ENCODE measurements around the gene CCBE1.

Gene CCBE1

DNA sequence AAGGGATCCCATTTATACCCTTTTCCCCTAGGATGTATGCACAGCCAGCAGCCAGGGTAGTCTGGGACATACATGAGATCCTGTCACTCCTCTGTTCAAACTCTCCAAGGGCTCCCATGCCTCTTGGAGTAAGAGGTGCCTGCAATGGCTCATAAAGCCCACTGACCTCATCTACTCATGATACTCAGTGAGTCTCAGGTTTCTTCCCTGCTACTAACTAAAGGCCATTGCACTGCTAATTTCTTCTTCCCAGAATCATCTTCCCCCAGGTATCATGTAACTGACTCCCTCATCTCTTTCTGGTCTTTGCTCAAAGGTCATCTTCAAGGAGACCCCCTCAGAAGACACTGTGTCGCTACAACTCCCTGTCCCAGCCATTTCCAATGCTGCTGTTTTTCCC is 68.2 kb downstream of the CCBE1 start:
- Histone ChIP-seq H3K4me3 (ENCODE audit: low read length in 2 of 2) (no peak overlapping the region), H3K36me3 (ENCODE audit: control insufficient read depth in 2 of 2, insufficient read depth in 2 of 2, low read length in 2 of 2) (no peaks in the 10 kb centered on the region), H3K4me1 (ENCODE audit: control insufficient read depth in 2 of 2, insufficient read depth in 2 of 2, low read length in 2 of 2) (no peaks in the 10 kb centered on the region), H3K9me3 (ENCODE audit: control insufficient read depth in 2 of 2, low read length in 2 of 2) (no peaks in the 10 kb centered on the region), H3K27me3 (ENCODE audit: control insufficient read depth in 2 of 2, insufficient read depth in 2 of 2, low read length in 2 of 2) (no peaks in the 10 kb centered on the region), H3K9ac (ENCODE audit: low read depth in 1 of 2, low read length in 2 of 2) (no peak overlapping the region), H3K27ac (ENCODE audit: low read depth in 2 of 2, low read length in 2 of 2) (no peak overlapping the region)

DNA sequence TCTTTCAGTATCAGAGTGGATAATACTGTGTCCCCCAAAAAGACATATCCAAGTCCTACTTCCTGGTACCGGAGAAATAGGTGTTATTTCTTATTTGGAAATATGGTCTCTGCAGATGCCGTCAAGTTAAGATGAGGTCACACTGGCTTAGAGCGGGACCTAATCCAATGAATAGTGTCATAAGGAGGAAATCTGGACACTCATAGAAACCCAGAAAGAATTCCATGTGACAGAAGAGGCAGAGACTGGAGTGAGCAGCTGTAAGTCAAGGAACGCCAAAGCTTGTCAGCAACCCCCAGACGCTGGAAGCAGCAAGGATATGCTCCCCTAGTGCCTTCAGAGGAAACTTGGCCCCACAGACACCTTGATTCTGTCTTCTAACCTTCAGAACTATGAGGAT is 69.8 kb downstream of the CCBE1 start:
- no peak overlapping the region for H3K9ac ChIP-seq (ENCODE audit: low read depth in 1 of 2, low read length in 2 of 2)
- H3K4me1 ChIP-seq (ENCODE audit: control insufficient read depth in 2 of 2, insufficient read depth in 2 of 2, low read length in 2 of 2), result no peaks in the 10 kb centered on the region
- no peaks in the 10 kb centered on the region for H3K36me3 ChIP-seq (ENCODE audit: control insufficient read depth in 2 of 2, insufficient read depth in 2 of 2, low read length in 2 of 2)
- no peaks in the 10 kb centered on the region for H3K9me3 ChIP-seq (ENCODE audit: control insufficient read depth in 2 of 2, low read length in 2 of 2)
- H3K4me3 ChIP-seq (ENCODE audit: low read length in 2 of 2), result no peak overlapping the region
- no peak overlapping the region for H3K27ac ChIP-seq (ENCODE audit: low read depth in 2 of 2, low read length in 2 of 2)
- no peaks in the 10 kb centered on the region for H3K27me3 ChIP-seq (ENCODE audit: control insufficient read depth in 2 of 2, insufficient read depth in 2 of 2, low read length in 2 of 2)

DNA sequence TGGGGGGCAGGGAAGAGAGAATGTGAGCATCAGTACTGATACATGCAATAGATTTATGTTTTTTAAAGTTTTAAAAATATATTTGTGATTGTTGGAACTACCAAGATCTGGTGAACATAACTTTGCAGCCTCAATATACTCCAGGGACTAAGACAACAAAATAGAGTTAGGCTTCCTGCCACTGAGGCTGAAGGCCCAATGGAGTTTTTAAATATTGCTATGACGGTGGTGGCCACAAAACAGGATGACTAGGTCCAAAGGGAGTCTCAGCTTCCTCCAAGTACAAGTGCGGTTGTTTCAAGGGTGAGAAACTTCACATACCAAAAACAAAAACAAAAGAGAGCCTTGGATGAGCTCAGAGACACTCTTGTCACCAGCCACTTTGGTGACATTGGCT is 72.9 kb downstream of the CCBE1 start:
- no peaks in the 10 kb centered on the region for H3K9me3 ChIP-seq (ENCODE audit: control insufficient read depth in 2 of 2, low read length in 2 of 2)
- H3K27me3 ChIP-seq (ENCODE audit: control insufficient read depth in 2 of 2, insufficient read depth in 2 of 2, low read length in 2 of 2), result no peaks in the 10 kb centered on the region
- H3K4me3 ChIP-seq (ENCODE audit: low read length in 2 of 2), result no peak overlapping the region
- H3K9ac ChIP-seq (ENCODE audit: low read depth in 1 of 2, low read length in 2 of 2), result no peak overlapping the region
- H3K4me1 ChIP-seq (ENCODE audit: control insufficient read depth in 2 of 2, insufficient read depth in 2 of 2, low read length in 2 of 2), result no peaks in the 10 kb centered on the region
- no peaks in the 10 kb centered on the region for H3K36me3 ChIP-seq (ENCODE audit: control insufficient read depth in 2 of 2, insufficient read depth in 2 of 2, low read length in 2 of 2)
- H3K27ac ChIP-seq (ENCODE audit: low read depth in 2 of 2, low read length in 2 of 2), result no peak overlapping the region

DNA sequence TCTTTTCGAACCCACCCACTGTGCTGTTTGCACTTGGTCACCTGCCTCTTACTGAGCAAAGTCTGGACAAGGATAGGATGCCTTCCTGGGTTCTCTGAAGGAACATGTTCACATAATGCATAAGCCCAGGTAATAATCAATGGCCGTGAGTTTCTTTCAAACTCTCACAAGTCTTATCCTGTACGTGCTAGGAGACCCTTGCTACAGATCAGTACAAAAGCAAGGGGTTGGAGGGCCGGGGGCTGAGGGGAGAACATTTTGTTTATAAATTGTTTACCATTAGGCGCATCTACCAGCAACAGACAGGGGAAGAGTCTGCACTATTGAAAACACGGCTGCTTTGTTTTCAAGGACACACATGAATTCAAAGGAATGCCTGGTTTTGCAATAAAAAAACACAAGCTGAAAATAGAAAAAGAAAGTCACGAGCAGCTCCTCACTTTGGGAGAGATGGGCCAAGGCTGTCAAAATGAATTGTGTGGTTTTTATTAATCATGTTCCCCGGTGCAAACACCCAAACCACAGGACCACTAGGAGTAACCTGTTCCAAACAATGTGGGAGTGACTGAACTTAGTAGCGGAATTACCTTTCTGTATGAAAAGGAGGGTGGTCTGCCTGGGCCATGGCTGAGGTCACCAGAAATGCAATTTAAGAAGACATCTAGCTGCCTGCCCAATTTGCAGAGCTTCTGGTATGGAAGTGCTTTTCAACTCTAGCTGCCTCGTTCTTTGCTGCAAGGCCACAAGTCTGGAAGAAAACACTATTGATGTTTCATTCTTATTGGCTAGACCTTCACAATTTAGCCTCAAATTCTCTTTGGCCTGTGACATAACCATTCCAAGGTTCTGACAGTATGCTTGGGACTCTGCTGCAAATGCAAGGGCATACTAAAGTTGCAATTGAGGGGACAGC is 73.5 kb downstream of the CCBE1 start:
- H3K9me3 ChIP-seq (ENCODE audit: control insufficient read depth in 2 of 2, low read length in 2 of 2), result no peaks in the 10 kb centered on the region
- no peaks in the 10 kb centered on the region for H3K4me1 ChIP-seq (ENCODE audit: control insufficient read depth in 2 of 2, insufficient read depth in 2 of 2, low read length in 2 of 2)
- H3K27ac ChIP-seq (ENCODE audit: low read depth in 2 of 2, low read length in 2 of 2), result no peak overlapping the region
- H3K36me3 ChIP-seq (ENCODE audit: control insufficient read depth in 2 of 2, insufficient read depth in 2 of 2, low read length in 2 of 2), result no peaks in the 10 kb centered on the region
- H3K9ac ChIP-seq (ENCODE audit: low read depth in 1 of 2, low read length in 2 of 2), result no peak overlapping the region
- no peaks in the 10 kb centered on the region for H3K27me3 ChIP-seq (ENCODE audit: control insufficient read depth in 2 of 2, insufficient read depth in 2 of 2, low read length in 2 of 2)
- no peak overlapping the region for H3K4me3 ChIP-seq (ENCODE audit: low read length in 2 of 2)

DNA sequence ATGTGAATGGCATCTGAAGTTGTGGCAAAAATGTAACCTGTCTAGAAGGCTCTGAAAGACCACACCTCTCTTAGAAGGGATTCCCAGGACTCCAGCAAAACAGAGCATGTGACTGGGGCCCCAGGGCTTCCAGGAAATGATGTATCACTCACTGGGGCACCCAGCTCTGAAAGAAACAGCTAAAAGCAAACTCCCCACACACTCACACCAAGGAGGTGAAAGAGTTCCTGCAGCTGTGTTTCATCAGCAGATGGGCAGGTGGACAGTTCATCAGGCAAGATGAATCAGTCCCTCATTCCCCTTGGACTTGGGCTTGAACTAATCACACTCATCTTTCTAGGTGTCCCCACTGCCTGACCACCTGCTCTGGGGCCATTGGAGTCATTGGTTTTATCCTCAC is 76.2 kb downstream of the CCBE1 start:
- no peaks in the 10 kb centered on the region for H3K27me3 ChIP-seq (ENCODE audit: control insufficient read depth in 2 of 2, insufficient read depth in 2 of 2, low read length in 2 of 2)
- H3K9ac ChIP-seq (ENCODE audit: low read depth in 1 of 2, low read length in 2 of 2), result no peak overlapping the region
- H3K9me3 ChIP-seq (ENCODE audit: control insufficient read depth in 2 of 2, low read length in 2 of 2), result no peaks in the 10 kb centered on the region
- H3K27ac ChIP-seq (ENCODE audit: low read depth in 2 of 2, low read length in 2 of 2), result no peak overlapping the region
- H3K36me3 ChIP-seq (ENCODE audit: control insufficient read depth in 2 of 2, insufficient read depth in 2 of 2, low read length in 2 of 2), result no peaks in the 10 kb centered on the region
- H3K4me1 ChIP-seq (ENCODE audit: control insufficient read depth in 2 of 2, insufficient read depth in 2 of 2, low read length in 2 of 2), result no peaks in the 10 kb centered on the region
- H3K4me3 ChIP-seq (ENCODE audit: low read length in 2 of 2), result no peak overlapping the region

DNA sequence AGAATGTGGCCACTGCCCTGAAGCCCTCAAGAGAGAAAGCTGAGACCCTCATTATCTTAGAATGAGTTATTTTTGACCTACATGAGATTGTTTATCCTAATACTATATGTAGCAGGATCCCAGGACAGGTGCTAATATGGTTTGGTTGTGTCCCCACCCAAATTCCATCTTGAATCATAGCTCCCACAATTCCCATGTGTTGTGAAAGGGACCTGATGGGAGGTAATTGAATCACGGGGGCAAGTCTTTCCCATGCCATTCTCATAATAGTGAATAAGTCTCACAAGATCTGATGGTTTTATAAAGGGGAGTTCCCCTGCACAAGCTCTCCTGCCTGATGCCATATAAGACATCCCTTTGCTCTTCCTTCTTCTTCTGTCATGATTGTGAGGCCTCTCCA is 76.8 kb downstream of the CCBE1 start:
- Histone ChIP-seq H3K27ac (ENCODE audit: low read depth in 2 of 2, low read length in 2 of 2) (no peak overlapping the region), H3K4me3 (ENCODE audit: low read length in 2 of 2) (no peak overlapping the region), H3K4me1 (ENCODE audit: control insufficient read depth in 2 of 2, insufficient read depth in 2 of 2, low read length in 2 of 2) (no peaks in the 10 kb centered on the region), H3K9me3 (ENCODE audit: control insufficient read depth in 2 of 2, low read length in 2 of 2) (no peaks in the 10 kb centered on the region), H3K36me3 (ENCODE audit: control insufficient read depth in 2 of 2, insufficient read depth in 2 of 2, low read length in 2 of 2) (no peaks in the 10 kb centered on the region), H3K9ac (ENCODE audit: low read depth in 1 of 2, low read length in 2 of 2) (no peak overlapping the region), H3K27me3 (ENCODE audit: control insufficient read depth in 2 of 2, insufficient read depth in 2 of 2, low read length in 2 of 2) (no peaks in the 10 kb centered on the region)

DNA sequence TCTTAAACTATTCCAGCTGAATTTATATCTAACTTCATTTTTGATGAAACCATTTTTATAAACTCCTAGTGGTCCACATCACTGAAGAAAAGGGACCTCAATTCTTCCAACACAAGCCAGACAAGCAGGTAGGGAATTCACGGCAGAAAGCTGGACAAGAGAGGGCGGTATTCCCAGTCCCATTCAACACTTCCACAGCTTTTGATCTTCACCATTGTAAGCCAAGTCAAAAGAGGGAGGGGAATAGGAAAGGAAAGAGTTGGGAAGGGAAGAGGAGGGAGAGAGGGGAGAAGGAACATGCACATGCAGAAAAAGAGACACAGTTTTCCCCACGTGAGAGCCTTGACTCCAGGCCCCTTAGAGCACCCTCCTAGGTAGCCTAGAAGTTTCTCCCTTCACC is 77.4 kb downstream of the CCBE1 start:
- H3K36me3 ChIP-seq (ENCODE audit: control insufficient read depth in 2 of 2, insufficient read depth in 2 of 2, low read length in 2 of 2), result no peaks in the 10 kb centered on the region
- no peaks in the 10 kb centered on the region for H3K9me3 ChIP-seq (ENCODE audit: control insufficient read depth in 2 of 2, low read length in 2 of 2)
- H3K27ac ChIP-seq (ENCODE audit: low read depth in 2 of 2, low read length in 2 of 2), result no peak overlapping the region
- H3K4me1 ChIP-seq (ENCODE audit: control insufficient read depth in 2 of 2, insufficient read depth in 2 of 2, low read length in 2 of 2), result no peaks in the 10 kb centered on the region
- H3K4me3 ChIP-seq (ENCODE audit: low read length in 2 of 2), result no peak overlapping the region
- H3K27me3 ChIP-seq (ENCODE audit: control insufficient read depth in 2 of 2, insufficient read depth in 2 of 2, low read length in 2 of 2), result no peaks in the 10 kb centered on the region
- no peak overlapping the region for H3K9ac ChIP-seq (ENCODE audit: low read depth in 1 of 2, low read length in 2 of 2)

DNA sequence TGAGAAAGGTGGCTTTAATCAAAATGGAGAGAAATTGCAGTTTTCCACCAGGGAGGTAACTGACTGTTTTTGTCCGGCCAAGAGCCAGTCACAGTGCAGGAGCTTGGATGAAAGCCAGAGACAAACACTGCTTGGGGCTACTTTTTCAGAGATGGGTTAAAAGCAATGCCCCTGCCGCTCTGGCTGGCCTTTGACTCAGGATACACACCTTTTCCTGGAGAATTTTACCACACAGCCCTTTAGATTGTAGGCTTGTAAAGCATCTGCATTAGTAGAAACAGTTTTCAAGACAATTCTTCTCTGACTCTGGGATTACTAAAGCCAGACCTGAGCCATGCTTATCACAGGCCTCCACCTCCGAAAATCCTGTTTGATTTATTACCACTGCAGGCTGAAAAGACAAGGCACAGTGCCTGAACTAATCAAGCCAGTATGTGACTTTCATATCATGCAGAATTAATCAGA is 79.7 kb downstream of the CCBE1 start:
- no peak overlapping the region for H3K27ac ChIP-seq (ENCODE audit: low read depth in 2 of 2, low read length in 2 of 2)
- H3K4me3 ChIP-seq (ENCODE audit: low read length in 2 of 2), result no peak overlapping the region
- no peaks in the 10 kb centered on the region for H3K36me3 ChIP-seq (ENCODE audit: control insufficient read depth in 2 of 2, insufficient read depth in 2 of 2, low read length in 2 of 2)
- no peaks in the 10 kb centered on the region for H3K4me1 ChIP-seq (ENCODE audit: control insufficient read depth in 2 of 2, insufficient read depth in 2 of 2, low read length in 2 of 2)
- no peak overlapping the region for H3K9ac ChIP-seq (ENCODE audit: low read depth in 1 of 2, low read length in 2 of 2)
- H3K9me3 ChIP-seq (ENCODE audit: control insufficient read depth in 2 of 2, low read length in 2 of 2), result no peaks in the 10 kb centered on the region
- no peaks in the 10 kb centered on the region for H3K27me3 ChIP-seq (ENCODE audit: control insufficient read depth in 2 of 2, insufficient read depth in 2 of 2, low read length in 2 of 2)

DNA sequence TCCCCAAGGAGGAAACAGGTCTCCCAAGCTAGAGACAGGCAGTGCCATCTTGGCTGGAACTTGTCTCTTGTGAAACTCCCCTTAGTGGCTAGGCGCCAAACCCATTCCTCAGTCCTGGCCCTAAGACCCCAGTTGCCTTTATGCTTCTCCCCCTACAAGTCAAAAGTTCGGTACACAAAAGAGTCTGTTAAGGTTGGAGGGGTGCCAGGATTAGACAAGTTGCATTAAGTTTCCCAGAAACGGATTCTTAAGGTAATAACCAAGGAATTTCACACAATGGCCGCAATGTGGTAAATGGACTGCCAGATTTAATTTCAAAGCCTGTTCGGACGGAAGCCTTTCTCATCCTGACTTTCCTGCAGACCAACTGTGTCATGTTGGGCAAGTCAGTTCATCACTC is 80.7 kb downstream of the CCBE1 start:
- no peaks in the 10 kb centered on the region for H3K9me3 ChIP-seq (ENCODE audit: control insufficient read depth in 2 of 2, low read length in 2 of 2)
- no peak overlapping the region for H3K9ac ChIP-seq (ENCODE audit: low read depth in 1 of 2, low read length in 2 of 2)
- no peak overlapping the region for H3K4me3 ChIP-seq (ENCODE audit: low read length in 2 of 2)
- H3K27me3 ChIP-seq (ENCODE audit: control insufficient read depth in 2 of 2, insufficient read depth in 2 of 2, low read length in 2 of 2), result no peaks in the 10 kb centered on the region
- no peaks in the 10 kb centered on the region for H3K4me1 ChIP-seq (ENCODE audit: control insufficient read depth in 2 of 2, insufficient read depth in 2 of 2, low read length in 2 of 2)
- no peaks in the 10 kb centered on the region for H3K36me3 ChIP-seq (ENCODE audit: control insufficient read depth in 2 of 2, insufficient read depth in 2 of 2, low read length in 2 of 2)
- H3K27ac ChIP-seq (ENCODE audit: low read depth in 2 of 2, low read length in 2 of 2), result no peak overlapping the region

DNA sequence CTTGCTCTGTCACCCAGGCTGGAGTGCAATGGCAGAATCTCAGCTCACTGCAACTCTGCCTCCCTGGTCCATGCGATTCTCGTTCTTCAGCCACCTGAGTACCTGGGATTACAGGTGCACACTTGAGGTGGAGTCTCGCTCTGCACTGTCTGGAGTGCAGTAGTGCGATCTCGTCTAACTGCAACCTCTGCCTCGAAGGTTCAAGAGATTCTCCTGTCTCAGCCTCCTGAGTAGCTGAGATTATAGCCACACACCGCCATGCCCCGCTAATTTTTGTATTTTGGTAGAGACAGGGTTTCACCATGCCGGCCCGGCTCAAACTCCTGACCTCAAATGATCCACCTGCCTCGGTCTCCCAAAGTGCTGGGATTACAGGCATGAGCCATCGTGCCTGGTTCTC is 83.3 kb downstream of the CCBE1 start:
- Histone ChIP-seq H3K4me3 (ENCODE audit: low read length in 2 of 2) (no peak overlapping the region), H3K9me3 (ENCODE audit: control insufficient read depth in 2 of 2, low read length in 2 of 2) (no peaks in the 10 kb centered on the region), H3K27ac (ENCODE audit: low read depth in 2 of 2, low read length in 2 of 2) (no peak overlapping the region), H3K9ac (ENCODE audit: low read depth in 1 of 2, low read length in 2 of 2) (no peak overlapping the region), H3K36me3 (ENCODE audit: control insufficient read depth in 2 of 2, insufficient read depth in 2 of 2, low read length in 2 of 2) (no peaks in the 10 kb centered on the region), H3K4me1 (ENCODE audit: control insufficient read depth in 2 of 2, insufficient read depth in 2 of 2, low read length in 2 of 2) (no peaks in the 10 kb centered on the region), H3K27me3 (ENCODE audit: control insufficient read depth in 2 of 2, insufficient read depth in 2 of 2, low read length in 2 of 2) (no peaks in the 10 kb centered on the region)
